ENCODE results near the gene SMOC1.

DNA sequence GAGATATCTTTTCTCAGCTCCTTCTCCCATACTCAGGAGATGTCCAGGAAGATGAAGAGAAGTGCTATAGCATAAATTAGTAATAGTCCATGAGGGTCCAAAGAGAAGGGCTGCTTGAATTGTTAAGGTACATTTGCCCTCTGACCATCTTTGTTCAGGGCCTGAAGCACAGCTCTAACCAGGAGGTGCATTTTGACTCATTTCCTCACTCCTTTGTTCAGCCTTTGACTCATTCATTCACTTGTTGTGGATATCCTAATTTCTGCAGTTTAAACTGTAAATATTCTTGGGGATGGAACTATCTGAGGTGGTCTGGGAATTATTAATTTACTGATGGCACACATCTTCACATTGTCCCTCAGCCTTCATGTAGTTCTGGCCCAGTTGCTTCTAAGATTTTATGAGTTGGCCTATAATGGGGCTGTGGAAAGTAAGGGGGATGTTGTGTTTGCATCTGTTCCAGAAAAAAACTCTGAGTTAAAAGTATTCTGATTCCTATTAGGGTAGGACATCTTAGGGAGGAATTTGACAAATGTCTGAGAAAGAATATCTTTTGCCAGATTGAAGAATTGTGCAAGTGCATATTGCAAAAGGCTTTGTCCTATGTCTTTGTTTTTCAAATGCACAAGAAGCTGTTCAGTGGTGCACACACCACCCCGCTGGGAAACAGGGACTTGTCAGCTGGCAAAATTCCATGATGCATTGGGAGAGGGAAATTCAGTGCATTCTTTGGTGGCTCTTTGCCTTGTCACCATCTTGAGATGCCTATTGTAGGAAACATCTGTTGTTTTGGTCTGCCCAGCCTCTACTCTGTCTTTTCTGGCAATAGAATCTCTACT is 22.1 kb downstream of the SMOC1 start:
- TF ChIP-seq POLR2A (IDR thresholded peaks at IDR 0.05), result no peak
- TF ChIP-seq, protein P1, sequence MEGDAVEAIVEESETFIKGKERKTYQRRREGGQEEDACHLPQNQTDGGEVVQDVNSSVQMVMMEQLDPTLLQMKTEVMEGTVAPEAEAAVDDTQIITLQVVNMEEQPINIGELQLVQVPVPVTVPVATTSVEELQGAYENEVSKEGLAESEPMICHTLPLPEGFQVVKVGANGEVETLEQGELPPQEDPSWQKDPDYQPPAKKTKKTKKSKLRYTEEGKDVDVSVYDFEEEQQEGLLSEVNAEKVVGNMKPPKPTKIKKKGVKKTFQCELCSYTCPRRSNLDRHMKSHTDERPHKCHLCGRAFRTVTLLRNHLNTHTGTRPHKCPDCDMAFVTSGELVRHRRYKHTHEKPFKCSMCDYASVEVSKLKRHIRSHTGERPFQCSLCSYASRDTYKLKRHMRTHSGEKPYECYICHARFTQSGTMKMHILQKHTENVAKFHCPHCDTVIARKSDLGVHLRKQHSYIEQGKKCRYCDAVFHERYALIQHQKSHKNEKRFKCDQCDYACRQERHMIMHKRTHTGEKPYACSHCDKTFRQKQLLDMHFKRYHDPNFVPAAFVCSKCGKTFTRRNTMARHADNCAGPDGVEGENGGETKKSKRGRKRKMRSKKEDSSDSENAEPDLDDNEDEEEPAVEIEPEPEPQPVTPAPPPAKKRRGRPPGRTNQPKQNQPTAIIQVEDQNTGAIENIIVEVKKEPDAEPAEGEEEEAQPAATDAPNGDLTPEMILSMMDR (IDR thresholded peaks at IDR 0.05), result no peak
